H1 (cell line): ENCODE results near the gene RAP1GAP. TPM values are rescaled to one million over a fixed set of nuclear protein-coding genes. Genes with fewer than 3 reads are reported as not detected.

ENCODE experiments used
- CTBP2 ChIP-seq: IDR thresholded peaks from 2 replicates; pipeline ENCODE4 v1.7.0; 2011; ENCODE audit warnings: borderline replicate concordance, mild to moderate bottlenecking, moderate library complexity, mixed read lengths, low read length; ENCODE audit not compliant: insufficient read depth, insufficient read length
- HDAC2 ChIP-seq, 2 experiments: fragments of 300-600 bp in 1 of 2; sonication (generic) in 1 of 2; IDR thresholded peaks; 2 replicates each; pipeline ENCODE4 v1.6.1; 2011 to 2012; ENCODE audit warnings: low read depth in 2 of 2, low read length in 2 of 2, mild to moderate bottlenecking in 2 of 2, moderate library complexity in 2 of 2, borderline replicate concordance in 1 of 2, inconsistent platforms in 1 of 2
- PHF8 ChIP-seq: fragments of 200-600 bp; sonication (generic); conservative IDR thresholded peaks from 2 replicates; pipeline ENCODE4 v1.7.1; 2012; ENCODE audit warnings: low read depth, mild to moderate bottlenecking, inconsistent platforms, low read length, moderate library complexity
- SP1 ChIP-seq: IDR thresholded peaks from 2 replicates; pipeline ENCODE4 v1.6.1; 2011; ENCODE audit warnings: low read depth, low read length
- polyA plus RNA-seq, 7 experiments: library from polyadenylated mRNA; depleted of rRNA in 3 of 7; stranded (reverse) in 5 of 7; unstranded in 2 of 7; fragments of >200 nt in 5 of 7; fragments of 200-250 nt in 2 of 7; gene quantifications; 1 replicate in 5 of 7; 2 replicates in 1 of 7; 4 replicates in 1 of 7; pipeline versions ENCODE4 v1.2.1 to v1.2.3, GENCODE V29; 2011 to 2013; ENCODE audit warnings: missing spikeins in 2 of 7, mixed read lengths in 2 of 7
- total RNA-seq: library from RNA; stranded (reverse); fragmentation: NEBNext Ultra II Directional; extraction: Animal tissue kit (Norgen Biotek cat#: 25700); gene quantifications from 2 replicates; pipeline ENCODE4 v1.2.1, GENCODE V29; 2021
- TF ChIP-seq, protein P1 (sequence below), 3 experiments: IDR thresholded peaks; 1 replicate in 2 of 3; 2 replicates in 1 of 3; pipeline versions ENCODE4 v1.5.1 to v1.6.1; 2011; ENCODE audit warnings: low read length in 3 of 3, mild to moderate bottlenecking in 3 of 3, inconsistent platforms in 2 of 3, low read depth in 1 of 3, moderate library complexity in 1 of 3; ENCODE audit not compliant: insufficient read depth in 1 of 3; ENCODE audit errors: control extremely low read depth in 1 of 3

Gene RAP1GAP
- total and polyA plus RNA-seq, 2 of the 8 experiments (the other 6 are each of a cell fraction or from before 2014, with no cell fraction given) = 8.4 TPM

DNA sequence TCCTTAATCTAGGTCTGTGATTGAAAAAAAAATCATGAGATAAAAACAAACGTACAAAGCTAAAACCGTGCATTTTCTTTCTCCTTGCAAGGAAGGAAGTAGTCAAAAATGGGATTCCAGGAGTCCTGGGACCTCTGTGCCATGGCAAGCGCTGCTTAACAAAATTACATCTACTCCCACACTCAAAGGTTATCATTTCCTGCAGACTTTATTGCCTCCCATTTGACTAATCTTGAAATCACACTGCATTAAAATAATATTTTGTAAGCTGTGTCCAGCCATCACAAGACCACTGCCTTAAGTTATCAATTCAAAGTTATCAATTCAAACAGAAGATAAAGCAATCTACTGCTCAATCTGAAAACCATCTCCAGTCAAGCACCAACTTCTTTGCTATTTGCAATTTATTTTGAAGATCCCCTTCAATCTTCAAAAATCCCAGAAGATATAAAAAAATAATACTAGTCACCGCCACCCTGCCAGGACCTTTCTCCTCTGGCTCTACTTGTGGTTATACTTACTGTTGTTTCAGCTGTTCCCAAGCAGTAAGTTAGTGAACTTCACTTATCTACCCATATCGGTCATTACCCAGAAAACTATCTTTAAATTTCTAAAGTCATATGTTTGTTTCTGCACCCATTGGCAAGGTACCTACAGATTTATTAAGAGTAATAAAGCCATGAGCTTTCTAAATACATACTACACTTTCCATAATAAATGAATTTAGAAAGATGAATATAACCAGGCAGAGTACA lies 38.1 kb upstream of the RAP1GAP start (continued):
- TF ChIP-seq, protein P1, sequence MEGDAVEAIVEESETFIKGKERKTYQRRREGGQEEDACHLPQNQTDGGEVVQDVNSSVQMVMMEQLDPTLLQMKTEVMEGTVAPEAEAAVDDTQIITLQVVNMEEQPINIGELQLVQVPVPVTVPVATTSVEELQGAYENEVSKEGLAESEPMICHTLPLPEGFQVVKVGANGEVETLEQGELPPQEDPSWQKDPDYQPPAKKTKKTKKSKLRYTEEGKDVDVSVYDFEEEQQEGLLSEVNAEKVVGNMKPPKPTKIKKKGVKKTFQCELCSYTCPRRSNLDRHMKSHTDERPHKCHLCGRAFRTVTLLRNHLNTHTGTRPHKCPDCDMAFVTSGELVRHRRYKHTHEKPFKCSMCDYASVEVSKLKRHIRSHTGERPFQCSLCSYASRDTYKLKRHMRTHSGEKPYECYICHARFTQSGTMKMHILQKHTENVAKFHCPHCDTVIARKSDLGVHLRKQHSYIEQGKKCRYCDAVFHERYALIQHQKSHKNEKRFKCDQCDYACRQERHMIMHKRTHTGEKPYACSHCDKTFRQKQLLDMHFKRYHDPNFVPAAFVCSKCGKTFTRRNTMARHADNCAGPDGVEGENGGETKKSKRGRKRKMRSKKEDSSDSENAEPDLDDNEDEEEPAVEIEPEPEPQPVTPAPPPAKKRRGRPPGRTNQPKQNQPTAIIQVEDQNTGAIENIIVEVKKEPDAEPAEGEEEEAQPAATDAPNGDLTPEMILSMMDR (IDR thresholded peaks at IDR 0.05; ENCODE audit: control extremely low read depth in 1 of 3, insufficient read depth in 1 of 3, low read depth in 1 of 3, low read length in 3 of 3) = no peak
- no peak for TF ChIP-seq SP1
- TF ChIP-seq PHF8 = no peak
- TF ChIP-seq CTBP2 = no peak
- TF ChIP-seq HDAC2 (IDR thresholded peaks at IDR 0.05; ENCODE audit: borderline replicate concordance in 1 of 2, low read depth in 2 of 2, low read length in 2 of 2) = no peak
